CD4-positive, alpha-beta T cell (primary cell): Measurements from ENCODE around the gene TBC1D2B. TPM values are rescaled to one million over a fixed set of nuclear protein-coding genes. Genes with fewer than 3 reads are reported as not detected.
"Not testable (repeated sequence)": the region's sequence is repeated elsewhere in the genome, so short reads cannot be mapped to it uniquely, and the experiment has no call there.

Experiments
- ATAC-seq: fragments of 200-7000 bp; cut with Tn5 transposase; one replicate; pipeline ENCODE4 v1.10.0; 2022; ENCODE audit warnings: mild to moderate bottlenecking; ENCODE audit not compliant: poor library complexity
- CTCF ChIA-PET: fragments of 350-600 bp; sonication (Branson Sonifier 250); formaldehyde crosslinking; loops from one replicate; lab custom pipeline; 2021; ENCODE audit warnings: antibody characterized with exemption, inconsistent platforms; lab: Charles Lee
- POLR2A ChIA-PET: fragments of 350-600 bp; sonication (Branson Sonifier 250); formaldehyde crosslinking; loops from one replicate; lab custom pipeline; 2021; ENCODE audit warnings: antibody characterized with exemption, inconsistent platforms; lab: Charles Lee
- DNase-seq, 14 experiments: peaks; one replicate each; pipeline ENCODE4 v3.0.0-alpha.2; 2013 to 2020; ENCODE audit warnings: mixed read lengths in 2 of 14
- H3K27ac ChIP-seq, 2 donors: one replicate each; pipeline versions ENCODE4 v1.5.1 to v1.7.0; 2013; ENCODE audit warnings: low read length in 2 of 2, low read depth in 1 of 2, mild to moderate bottlenecking in 1 of 2
- H3K27me3 ChIP-seq, 2 experiments: 1 replicate in 1 of 2; 2 replicates in 1 of 2; pipeline versions ENCODE4 v1.6.1 to v1.7.0; 2013; ENCODE audit warnings: low read length in 2 of 2, control low read depth in 1 of 2, mild to moderate bottlenecking in 1 of 2, moderate library complexity in 1 of 2; ENCODE audit not compliant: insufficient read depth in 2 of 2, control insufficient read depth in 1 of 2
- H3K36me3 ChIP-seq: one replicate; pipeline ENCODE4 v1.6.1; 2013; ENCODE audit warnings: low read length, control low read depth; ENCODE audit not compliant: insufficient read depth
- H3K4me1 ChIP-seq: one replicate; pipeline ENCODE4 v1.6.1; 2013; ENCODE audit warnings: low read length, control low read depth; ENCODE audit not compliant: insufficient read depth
- H3K4me3 ChIP-seq: one replicate; pipeline ENCODE4 v1.5.1; 2013; ENCODE audit warnings: mild to moderate bottlenecking, low read length, moderate library complexity
- H3K9me3 ChIP-seq, 2 experiments: 1 replicate in 1 of 2; 2 replicates in 1 of 2; pipeline versions ENCODE4 v1.6.1 to v1.7.0; 2013; ENCODE audit warnings: low read length in 2 of 2, mild to moderate bottlenecking in 2 of 2, control low read depth in 1 of 2, moderate library complexity in 1 of 2; ENCODE audit not compliant: control insufficient read depth in 1 of 2, insufficient read depth in 1 of 2
- H3K27ac Mint-ChIP-seq: one replicate; pipeline ENCODE4 v1.8.0; 2020; ENCODE audit warnings: mixed read lengths
- H3K27me3 Mint-ChIP-seq: one replicate; pipeline ENCODE4 v1.8.0; 2021; ENCODE audit warnings: mixed read lengths
- H3K36me3 Mint-ChIP-seq: one replicate; pipeline ENCODE4 v1.8.0; 2021; ENCODE audit warnings: low read depth, mixed read lengths
- H3K4me1 Mint-ChIP-seq: one replicate; pipeline ENCODE4 v1.8.0; 2021; ENCODE audit warnings: low read depth, mixed read lengths
- H3K4me3 Mint-ChIP-seq: one replicate; pipeline ENCODE4 v1.8.0; 2020; ENCODE audit warnings: mild to moderate bottlenecking, mixed read lengths
- H3K9me3 Mint-ChIP-seq: one replicate; pipeline ENCODE4 v1.8.0; 2020; ENCODE audit warnings: mixed read lengths
- intact Hi-C, 2 experiments: fragments of 100-400 bp; cut with DNase I in 1 of 2; cut with micrococcal nuclease in 1 of 2; formaldehyde crosslinking; loops; one replicate each; pipeline versions ENCODE4 v1.15.1 to v1.9.0; 2023 to 2025; cut with DNase I, micrococcal nuclease
- total RNA-seq, 174 experiments: library from RNA in 2 of 174; stranded (reverse) in 2 of 174; gene quantifications; one replicate each; pipeline ENCODE4 v1.2.3 and lab custom pipeline; 2021 to 2026
- TF ChIP-seq, protein P1 (sequence below): fragments of 200-600 bp; IDR thresholded peaks from one replicate; pipeline ENCODE4 v1.8.0; 2022; ENCODE audit warnings: antibody characterized with exemption, mild to moderate bottlenecking

Gene TBC1D2B
- total RNA-seq, 2 experiments from 2014 or later = 89.3 to 97.6 TPM

DNA sequence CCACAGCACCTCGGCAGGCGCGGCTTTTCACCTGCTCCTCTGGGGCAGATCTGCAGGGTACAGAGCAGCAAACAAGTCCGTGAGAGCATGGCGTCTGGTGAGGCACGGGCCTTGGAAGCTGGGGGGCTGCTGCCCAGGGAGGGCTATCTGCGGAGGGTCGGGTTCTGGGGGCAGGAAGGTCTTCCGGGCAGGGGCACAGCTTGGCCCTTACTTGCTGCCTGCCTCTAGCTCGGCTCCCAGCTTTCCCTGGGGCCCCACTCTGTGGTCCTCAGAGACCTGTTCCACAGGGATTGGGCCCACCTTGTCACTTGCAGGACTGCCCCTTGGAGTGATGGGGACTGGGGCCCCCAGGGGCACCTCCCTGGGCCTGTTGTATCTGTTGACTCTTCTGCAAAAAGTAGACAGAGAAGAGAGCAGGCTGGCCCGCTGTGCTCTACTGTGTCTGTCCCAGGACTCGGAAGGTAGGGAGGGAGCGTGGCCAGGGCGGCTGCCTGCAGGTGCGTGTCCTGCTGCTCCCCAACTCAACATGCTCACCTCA lies 84.1 kb downstream of the TBC1D2B start:
- Histone ChIP-seq H3K4me1 (peaks cover 18% of the 10 kb centered on the region), H3K27me3 (no peaks in the 10 kb centered on the region), H3K36me3 (peaks cover 35% of the 10 kb centered on the region), H3K27ac (no peak overlapping the region), H3K9me3 (no peaks in the 10 kb centered on the region), H3K4me3 (no peak overlapping the region)
- H3K27me3 Mint-ChIP-seq = no peaks in the 10 kb centered on the region
- no peak overlapping the region for H3K4me3 Mint-ChIP-seq
- H3K36me3 Mint-ChIP-seq = peaks cover 39% of the 10 kb centered on the region
- POLR2A ChIA-PET = no interaction called here
- TF ChIP-seq, protein P1, sequence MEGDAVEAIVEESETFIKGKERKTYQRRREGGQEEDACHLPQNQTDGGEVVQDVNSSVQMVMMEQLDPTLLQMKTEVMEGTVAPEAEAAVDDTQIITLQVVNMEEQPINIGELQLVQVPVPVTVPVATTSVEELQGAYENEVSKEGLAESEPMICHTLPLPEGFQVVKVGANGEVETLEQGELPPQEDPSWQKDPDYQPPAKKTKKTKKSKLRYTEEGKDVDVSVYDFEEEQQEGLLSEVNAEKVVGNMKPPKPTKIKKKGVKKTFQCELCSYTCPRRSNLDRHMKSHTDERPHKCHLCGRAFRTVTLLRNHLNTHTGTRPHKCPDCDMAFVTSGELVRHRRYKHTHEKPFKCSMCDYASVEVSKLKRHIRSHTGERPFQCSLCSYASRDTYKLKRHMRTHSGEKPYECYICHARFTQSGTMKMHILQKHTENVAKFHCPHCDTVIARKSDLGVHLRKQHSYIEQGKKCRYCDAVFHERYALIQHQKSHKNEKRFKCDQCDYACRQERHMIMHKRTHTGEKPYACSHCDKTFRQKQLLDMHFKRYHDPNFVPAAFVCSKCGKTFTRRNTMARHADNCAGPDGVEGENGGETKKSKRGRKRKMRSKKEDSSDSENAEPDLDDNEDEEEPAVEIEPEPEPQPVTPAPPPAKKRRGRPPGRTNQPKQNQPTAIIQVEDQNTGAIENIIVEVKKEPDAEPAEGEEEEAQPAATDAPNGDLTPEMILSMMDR = no peak
- DNase-seq = no peak
- no peaks in the 10 kb centered on the region for H3K9me3 Mint-ChIP-seq
- H3K27ac Mint-ChIP-seq = peak overlapping the region; percentile 53
- H3K4me1 Mint-ChIP-seq = peaks cover 22% of the 10 kb centered on the region
- ATAC-seq = no peak
- CTCF ChIA-PET = interaction anchor here (0.7 kb wide), 1 partner anchor 115 kb away, joined by 3 read pairs; no protein-coding TSS in a partner anchor
- intact Hi-C loops = no loop called here

DNA sequence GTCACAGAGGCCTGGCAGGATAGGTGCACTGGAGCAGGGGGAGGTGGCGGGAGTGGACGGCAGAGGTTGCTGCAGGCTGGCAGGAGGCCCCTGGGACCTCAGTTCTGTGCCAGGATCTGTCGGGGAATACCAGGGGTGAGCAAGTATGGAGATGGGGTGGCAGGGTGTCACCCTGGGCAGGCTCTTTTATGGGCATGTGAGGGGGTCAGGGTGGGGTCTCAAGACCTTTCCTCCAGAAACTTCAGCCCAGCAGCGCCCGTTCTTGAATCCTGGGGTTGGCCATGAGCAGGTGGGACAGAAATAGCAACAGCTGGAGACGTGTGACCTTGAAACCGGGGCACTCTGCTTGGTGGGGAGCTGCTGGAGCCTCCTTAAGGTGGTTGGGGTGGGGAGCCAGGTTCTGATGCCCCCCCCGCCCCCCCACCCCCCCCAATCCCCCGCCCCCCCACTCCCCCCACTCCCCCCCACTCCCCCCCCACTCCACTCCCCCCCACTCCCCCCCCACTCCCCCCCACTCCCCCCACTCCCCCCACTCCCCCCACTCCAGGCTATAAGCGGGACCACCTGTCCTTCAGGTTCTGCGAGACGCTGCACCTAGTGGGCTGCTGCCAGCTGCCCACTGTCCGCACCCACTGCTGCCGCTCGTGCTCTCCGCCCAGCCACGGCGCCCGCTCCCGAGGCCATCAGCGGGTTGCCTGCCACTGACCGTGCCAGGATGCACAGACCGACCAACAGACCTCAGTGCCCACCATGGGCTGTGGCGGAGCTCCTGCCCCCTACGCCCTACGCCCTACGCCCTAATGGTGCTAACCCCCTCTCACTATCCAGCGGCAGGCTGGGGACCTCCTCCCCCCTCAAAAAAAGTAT lies 84.9 kb downstream of the TBC1D2B start:
- no peak overlapping the region for H3K27ac ChIP-seq
- POLR2A ChIA-PET = no interaction called here
- Mint-ChIP-seq H3K9me3 (no peaks in the 10 kb centered on the region), H3K4me3 (no peak overlapping the region), H3K36me3 (peaks cover 30% of the 10 kb centered on the region), H3K27me3 (no peaks in the 10 kb centered on the region), H3K27ac (no peak overlapping the region), H3K4me1 (peaks cover 22% of the 10 kb centered on the region)
- intact Hi-C loops = no loop called here
- no peaks in the 10 kb centered on the region for H3K27me3 ChIP-seq
- TF ChIP-seq, protein P1 = no peak
- H3K4me3 ChIP-seq = no peak overlapping the region
- H3K36me3 ChIP-seq = peaks cover 27% of the 10 kb centered on the region
- CTCF ChIA-PET = no interaction called here
- no peaks in the 10 kb centered on the region for H3K9me3 ChIP-seq
- peaks cover 18% of the 10 kb centered on the region for H3K4me1 ChIP-seq
- DNase-seq = no peak
- no peak for ATAC-seq

DNA sequence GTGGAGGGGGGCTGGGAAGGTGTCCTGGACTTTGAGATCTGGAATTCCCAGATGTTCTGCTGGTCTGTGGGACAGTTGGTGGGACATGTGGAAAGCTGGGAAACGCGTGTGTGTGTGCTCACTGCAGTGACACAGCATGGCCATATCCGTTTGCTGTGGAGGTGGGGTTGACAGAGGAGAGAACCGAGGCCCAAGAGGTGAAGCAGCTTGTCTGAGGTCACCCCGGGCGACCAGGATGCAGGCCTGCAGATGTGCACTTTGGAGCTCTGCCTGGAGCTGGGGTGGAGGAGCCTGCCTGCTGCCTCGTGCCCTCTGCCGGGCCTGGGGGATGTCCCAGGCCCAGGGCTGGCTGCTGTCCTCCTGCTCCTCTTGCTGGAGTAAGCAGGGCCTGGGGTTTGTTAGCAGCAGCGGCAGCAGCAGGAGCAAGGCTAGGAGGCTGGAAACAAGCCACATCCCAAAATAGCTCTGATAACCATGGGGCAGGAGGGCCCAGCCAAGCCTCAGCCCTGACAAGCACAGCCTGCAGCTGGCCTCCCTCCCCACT lies 85.8 kb downstream of the TBC1D2B start:
- H3K36me3 Mint-ChIP-seq = peaks cover 25% of the 10 kb centered on the region

More for the DNA sequence above, 85.8 kb downstream of the TBC1D2B start:
- DNase-seq, H3K27ac ChIP-seq, CTCF ChIA-PET, H3K9me3 ChIP-seq, ATAC-seq, H3K27me3 ChIP-seq, POLR2A ChIA-PET, H3K9me3 Mint-ChIP-seq, intact Hi-C loops, H3K4me3 ChIP-seq, H3K27me3 Mint-ChIP-seq: not testable (repeated sequence)
- H3K4me1 ChIP-seq = peaks cover 18% of the 10 kb centered on the region
- H3K4me1 Mint-ChIP-seq = peaks cover 22% of the 10 kb centered on the region
- H3K27ac Mint-ChIP-seq = peak overlapping the region; percentile 55
- peak overlapping the region; percentile 30 for H3K4me3 Mint-ChIP-seq
- H3K36me3 ChIP-seq = peaks cover 21% of the 10 kb centered on the region
